Endothelial cell of umbilical vein (primary cell): Measurements from ENCODE around the gene CCDC157. TPM values are rescaled to one million over a fixed set of nuclear protein-coding genes. Genes with fewer than 3 reads are reported as not detected.

Source experiments
- BruUV-seq: library from RNA; stranded (reverse); fragments of 400-500 nt; replicated peaks from 2 replicates; lab custom pipeline; 2021; lab: Mats Ljungman, UMichigan
- CTCF ChIA-PET: fragments of 300-600, 350-600 bp; sonication (Branson Sonifier 250); formaldehyde crosslinking; loops from one replicate; lab custom pipeline; 2021; ENCODE audit warnings: antibody characterized with exemption, inconsistent platforms; lab: Charles Lee
- POLR2A ChIA-PET: fragments of 300-600, 350-600 bp; sonication (Branson Sonifier 250); formaldehyde crosslinking; loops from one replicate; lab custom pipeline; 2021; ENCODE audit warnings: antibody characterized with exemption, inconsistent platforms; lab: Charles Lee
- DNase-seq: peaks from one replicate; pipeline ENCODE4 v3.0.0-alpha.2; 2011; ENCODE audit warnings: low read depth, low spot score
- FAIRE-seq: peaks from 2 replicates; lab custom pipeline; 2011; peaks lifted over from hg19 to GRCh38; lab: Jason Lieb, UNC
- H2AFZ ChIP-seq: 2 replicates; pipeline ENCODE4 v1.6.0; 2012; ENCODE audit warnings: low read depth, low read length, control low read depth, inconsistent platforms
- H3K27ac ChIP-seq: 2 replicates; pipeline ENCODE4 v1.5.1; 2011; ENCODE audit warnings: low read depth, mild to moderate bottlenecking, control low read depth, low read length, moderate library complexity; ENCODE audit not compliant: insufficient read depth
- H3K27me3 ChIP-seq, 2 experiments: 2 replicates each; pipeline versions ENCODE4 v1.6.0 to v1.6.1; 2011; ENCODE audit warnings: low read length in 2 of 2, mixed read lengths in 1 of 2; ENCODE audit not compliant: control insufficient read depth in 2 of 2, insufficient read depth in 2 of 2
- H3K36me3 ChIP-seq, 2 experiments: 2 replicates in 1 of 2; 3 replicates in 1 of 2; pipeline ENCODE4 v1.5.1; 2011; ENCODE audit warnings: low read length in 2 of 2, mild to moderate bottlenecking in 1 of 2, moderate library complexity in 1 of 2; ENCODE audit not compliant: control insufficient read depth in 2 of 2, insufficient read depth in 2 of 2; ENCODE audit errors: extremely low read depth in 1 of 2
- H3K4me1 ChIP-seq: 3 replicates; pipeline ENCODE4 v1.5.1; 2011; ENCODE audit warnings: mild to moderate bottlenecking, low read length; ENCODE audit not compliant: control insufficient read depth, insufficient read depth; ENCODE audit errors: extremely low read depth
- H3K4me2 ChIP-seq: 2 replicates; pipeline ENCODE4 v1.6.1; 2011; ENCODE audit warnings: low read length, control low read depth, mixed read lengths; ENCODE audit not compliant: insufficient read depth
- H3K4me3 ChIP-seq, 3 experiments: fragments of 200-600 bp in 1 of 3; sonication (generic), shearing (Covaris generic) in 1 of 3; replicated peaks in 1 of 3; 2 replicates each; pipeline ENCODE4 v1.5.1; 2011 to 2016; ENCODE audit warnings: control low read depth in 3 of 3, low read length in 3 of 3, mild to moderate bottlenecking in 2 of 3, inconsistent platforms in 1 of 3, low read depth in 1 of 3, moderate library complexity in 1 of 3; ENCODE audit not compliant: insufficient read depth in 1 of 3
- H3K79me2 ChIP-seq: 2 replicates; pipeline ENCODE4 v1.6.0; 2012; ENCODE audit warnings: low read length, inconsistent platforms; ENCODE audit not compliant: control insufficient read depth, insufficient read depth
- H3K9ac ChIP-seq: replicated peaks from 2 replicates; pipeline ENCODE3; 2011; ENCODE audit warnings: low read length, control low read depth; ENCODE audit not compliant: insufficient read depth; ENCODE audit errors: extremely low read depth
- H3K9me1 ChIP-seq: replicated peaks from 3 replicates; pipeline ENCODE4 v1.6.0; 2011; ENCODE audit warnings: mild to moderate bottlenecking, low read length; ENCODE audit not compliant: control insufficient read depth, insufficient read depth; ENCODE audit errors: extremely low read depth
- H3K9me3 ChIP-seq: replicated peaks from 2 replicates; pipeline ENCODE4 v1.5.1; 2012; ENCODE audit warnings: low read length, inconsistent platforms; ENCODE audit not compliant: control insufficient read depth, insufficient read depth
- H4K20me1 ChIP-seq: replicated peaks from 2 replicates; pipeline ENCODE3; 2011; ENCODE audit warnings: mild to moderate bottlenecking, low read length; ENCODE audit not compliant: control insufficient read depth, insufficient read depth; ENCODE audit errors: extremely low read depth
- CTCF ChIP-seq, 2 donors: IDR thresholded peaks; 1 replicate in 1 of 2; 2 replicates in 1 of 2; pipeline ENCODE4 v1.5.1; 2011; ENCODE audit warnings: low read length in 2 of 2, mild to moderate bottlenecking in 2 of 2, moderate library complexity in 2 of 2, control low read depth in 1 of 2, inconsistent platforms in 1 of 2, low read depth in 1 of 2; ENCODE audit not compliant: insufficient read depth in 1 of 2; ENCODE audit errors: extremely low read depth in 1 of 2
- EZH2 ChIP-seq: IDR thresholded peaks from 2 replicates; pipeline ENCODE4 v1.6.1; 2012; ENCODE audit warnings: borderline replicate concordance, low read depth, mild to moderate bottlenecking, moderate library complexity, low read length, inconsistent platforms; ENCODE audit not compliant: severe bottlenecking
- FOS ChIP-seq: IDR thresholded peaks from 2 replicates; pipeline ENCODE4 v1.6.1; 2011; ENCODE audit warnings: mild to moderate bottlenecking, low read length, moderate library complexity, borderline replicate concordance; ENCODE audit not compliant: insufficient read depth
- GATA2 ChIP-seq: IDR thresholded peaks from 2 replicates; pipeline ENCODE4 v1.7.0; 2011; ENCODE audit warnings: low read depth, mild to moderate bottlenecking, moderate library complexity, mixed read lengths, low read length; ENCODE audit not compliant: insufficient read length, insufficient read depth
- JUN ChIP-seq: IDR thresholded peaks from 2 replicates; pipeline ENCODE4 v1.6.1; 2011; ENCODE audit warnings: borderline replicate concordance, low read depth; ENCODE audit not compliant: insufficient read length, insufficient read depth
- MYC ChIP-seq: IDR thresholded peaks from one replicate; pipeline ENCODE4 v1.6.1; 2011; ENCODE audit warnings: mild to moderate bottlenecking, low read depth, low read length
- POLR2A ChIP-seq: IDR thresholded peaks from 2 replicates; pipeline ENCODE4 v1.6.1; 2012; ENCODE audit warnings: low read depth, mild to moderate bottlenecking, control low read depth, low read length
- POLR2AphosphoS5 ChIP-seq: IDR thresholded peaks from 2 replicates; pipeline ENCODE4 v1.6.1; 2012; ENCODE audit warnings: low read depth, mild to moderate bottlenecking, control low read depth, low read length, moderate library complexity; ENCODE audit not compliant: insufficient read depth
- dilution Hi-C: fragments of 300-500 bp; cut with MboI; formaldehyde crosslinking; loops from one replicate; pipeline ENCODE4 v1.15.0; 2019; ENCODE audit warnings: low sequenced_read_pairs; ENCODE audit not compliant: extremely low pct_ligation_motif_present
- intact Hi-C: fragments of 100-400 bp; cut with micrococcal nuclease; formaldehyde crosslinking; loops from one replicate; pipeline ENCODE4 v1.10.0; 2022
- polyA plus RNA-seq, 4 experiments: library from polyadenylated mRNA; depleted of rRNA in 3 of 4; stranded (reverse) in 3 of 4; unstranded in 1 of 4; fragments of >200 nt; gene quantifications; 2 replicates each; pipeline versions ENCODE4 v1.2.1 to v1.2.3, GENCODE V29; 2011 to 2012; ENCODE audit warnings: missing spikeins in 1 of 4
- total RNA-seq: library from RNA; stranded (reverse); gene quantifications from 2 replicates; pipeline ENCODE4 v1.2.3, GENCODE V29; 2021

Gene CCDC157
- total and polyA plus RNA-seq, 2 donors (not counting 3 experiments of a cell fraction or from before 2014, with no cell fraction given) = 2.1 to 3.1 TPM

- TF ChIP-seq FOS = no peak
- no peak for TF ChIP-seq MYC
- no peak for TF ChIP-seq JUN
- BruUV-seq = no TSS peak
- dilution Hi-C loops = no loop called here
- DNase-seq = no peak
- CTCF ChIA-PET = interaction anchor here (1.0 to 1.1 kb wide), 2 partner anchors 95 to 127 kb away, joined by 4 read pairs; no protein-coding TSS in a partner anchor
- no peak for FAIRE-seq
- peaks cover 0 to 23% of the 10 kb centered on the region in 2 experiments for H3K36me3 ChIP-seq
- no peak overlapping the region for H3K27ac ChIP-seq
- no peak overlapping the region for H3K4me2 ChIP-seq
- no peaks in the 10 kb centered on the region for H4K20me1 ChIP-seq
- intact Hi-C loops = no loop called here
- no peaks in the 10 kb centered on the region for H3K27me3 ChIP-seq
- peaks cover 10% of the 10 kb centered on the region for H3K4me1 ChIP-seq
- H3K9ac ChIP-seq = no peak overlapping the region
- POLR2A ChIA-PET = no interaction called here
- H2AFZ ChIP-seq = no peak overlapping the region
- H3K4me3 ChIP-seq = no peak overlapping the region
- no peaks in the 10 kb centered on the region for H3K9me3 ChIP-seq
- H3K79me2 ChIP-seq = no peaks in the 10 kb centered on the region
- no peaks in the 10 kb centered on the region for H3K9me1 ChIP-seq
Measured at GRCh38 chr22:30383061-30383460, 26.3 kb downstream of the CCDC157 start.

GRCh38 chr22:30385942-30386341 is 29.1 kb downstream of the CCDC157 start:
- no TSS peak for BruUV-seq

More at GRCh38 chr22:30385942-30386341, 29.1 kb downstream of the CCDC157 start:
- ChIA-PET POLR2A (no interaction called here), CTCF (interaction anchor here (2.3 to 2.7 kb wide), 2 partner anchors 12 to 98 kb away, joined by 29 to 32 read pairs; partner anchors contain the start of gene SEC14L2)
- Histone ChIP-seq H3K4me3 (no peak overlapping the region), H4K20me1 (no peaks in the 10 kb centered on the region), H3K36me3 (peaks cover 0 to 8% of the 10 kb centered on the region in 2 experiments), H3K27me3 (no peaks in the 10 kb centered on the region), H3K9me3 (no peaks in the 10 kb centered on the region), H3K79me2 (no peaks in the 10 kb centered on the region), H3K4me1 (peaks cover 10% of the 10 kb centered on the region), H3K4me2 (no peak overlapping the region), H3K27ac (no peak overlapping the region), H3K9me1 (no peaks in the 10 kb centered on the region), H2AFZ (no peak overlapping the region), H3K9ac (no peak overlapping the region)
- DNase-seq = no peak
- dilution Hi-C loops (no loop called here), intact Hi-C loops (loop anchor here (2.0 kb wide), 1 partner anchor 277 kb away; no protein-coding TSS in a partner anchor)
- no peak for FAIRE-seq
- no peak for TF ChIP-seq EZH2
- no peak for TF ChIP-seq CTCF (IDR thresholded peaks at IDR 0.05; ENCODE audit: extremely low read depth in 1 of 2, insufficient read depth in 1 of 2, low read depth in 1 of 2, low read length in 2 of 2)
- no peak for TF ChIP-seq JUN
- TF ChIP-seq GATA2 = no peak
- no peak for TF ChIP-seq MYC
- no peak for TF ChIP-seq FOS
- TF ChIP-seq POLR2AphosphoS5 = no peak
- no peak for TF ChIP-seq POLR2A
